ENCODE results near the gene PGBD1.

Gene PGBD1

GRCh38 chr6:28335040-28335563, 53.7 kb downstream of the PGBD1 start:
- no peak for DNase-seq (ENCODE audit: low read depth)

GRCh38 chr6:28335564-28336283, 54.4 kb downstream of the PGBD1 start, which contains the start of gene ZSCAN31:
Gene ZSCAN31 (minus strand): TSS chr6:28336148. CDS start chr6:28329683, 6,465 bp downstream.
- DNase-seq (ENCODE audit: low read depth): peak; percentile 74

- DNase-seq (ENCODE audit: low read depth): no peak
Measured at GRCh38 chr6:28336284-28337120, 55.1 kb downstream of the PGBD1 start.

- DNase-seq (ENCODE audit: low read depth): no peak
Measured at GRCh38 chr6:28337121-28337520, 55.7 kb downstream of the PGBD1 start.

GRCh38 chr6:28340310-28341095, 59.1 kb downstream of the PGBD1 start:
- no peak for DNase-seq (ENCODE audit: low read depth)

GRCh38 chr6:28343898-28344677, 62.7 kb downstream of the PGBD1 start:
- DNase-seq (ENCODE audit: low read depth): no peak

GRCh38 chr6:28345201-28345600, 63.8 kb downstream of the PGBD1 start:
- no peak for DNase-seq (ENCODE audit: low read depth)

DNA sequence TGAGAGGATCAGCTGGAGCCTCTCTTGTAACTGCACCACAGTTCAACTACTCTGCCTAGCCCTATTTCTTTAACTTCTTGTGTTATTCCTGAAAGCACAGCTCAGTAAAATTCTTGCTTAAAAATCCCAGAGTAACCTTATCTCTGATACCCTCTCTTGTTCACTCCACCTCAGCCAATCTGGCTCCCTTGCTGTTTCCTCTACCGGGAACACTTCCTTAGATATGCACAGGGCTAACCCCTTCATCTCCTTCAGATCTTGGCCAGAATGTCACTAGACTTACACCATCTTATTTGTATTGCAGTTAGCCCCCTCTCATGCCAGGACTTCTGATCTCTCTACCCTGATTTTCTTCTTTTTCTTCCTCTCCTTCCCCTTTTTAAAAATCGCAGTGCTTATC, 65.7 kb downstream of the PGBD1 start:
- no peak for DNase-seq (ENCODE audit: low read depth)

- no peak for DNase-seq (ENCODE audit: low read depth)
Measured at GRCh38 chr6:28349344-28349891, 68.0 kb downstream of the PGBD1 start.

DNA sequence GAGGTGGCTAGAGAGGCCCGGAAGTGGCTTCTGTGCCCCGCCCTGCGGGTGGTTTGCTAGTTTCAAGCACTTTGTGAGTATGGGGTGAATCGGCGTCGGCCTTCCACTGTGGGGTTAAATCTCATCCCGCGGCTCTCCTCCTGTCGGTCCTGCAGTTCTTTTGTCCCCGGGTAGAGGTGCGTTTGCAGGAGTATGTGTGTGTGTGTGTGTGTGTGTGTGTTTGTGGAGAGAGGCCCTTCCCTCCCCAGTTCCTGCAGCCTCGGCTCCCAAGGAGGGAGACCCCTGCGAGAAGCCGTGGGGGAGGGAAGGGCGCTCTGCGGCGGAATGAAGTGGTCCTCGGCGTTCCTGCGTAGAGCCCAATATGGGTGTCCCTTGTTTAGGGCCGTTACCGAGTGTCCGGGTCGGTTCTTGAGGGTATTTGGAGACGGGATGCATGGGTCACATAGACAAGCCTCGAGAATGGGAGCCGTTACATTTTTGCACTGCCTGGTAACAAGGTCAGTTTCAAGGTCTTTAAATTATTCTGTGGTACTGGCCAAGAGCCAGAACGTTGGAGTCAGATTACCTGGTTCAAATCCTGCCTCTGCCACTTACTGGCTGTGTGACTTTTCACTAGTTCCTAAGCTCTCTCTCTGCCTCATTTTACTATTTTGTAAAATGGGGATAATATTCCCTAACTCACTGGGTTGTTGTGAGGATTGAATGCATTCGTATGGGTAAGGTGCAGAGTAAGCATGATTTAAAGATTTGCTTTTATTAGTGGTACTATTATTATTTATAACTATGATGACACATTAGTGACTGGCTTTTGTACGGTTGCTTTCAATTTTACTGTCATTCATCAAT, 68.7 kb downstream of the PGBD1 start, which contains the start of gene ZKSCAN3:
Gene ZKSCAN3, plus strand, starts transcription at position 56 of the 846 bp plus-strand sequence. CDS start 9,640 bp downstream, outside the sequence.
- peak; percentile 76 for DNase-seq (ENCODE audit: low read depth)

DNA sequence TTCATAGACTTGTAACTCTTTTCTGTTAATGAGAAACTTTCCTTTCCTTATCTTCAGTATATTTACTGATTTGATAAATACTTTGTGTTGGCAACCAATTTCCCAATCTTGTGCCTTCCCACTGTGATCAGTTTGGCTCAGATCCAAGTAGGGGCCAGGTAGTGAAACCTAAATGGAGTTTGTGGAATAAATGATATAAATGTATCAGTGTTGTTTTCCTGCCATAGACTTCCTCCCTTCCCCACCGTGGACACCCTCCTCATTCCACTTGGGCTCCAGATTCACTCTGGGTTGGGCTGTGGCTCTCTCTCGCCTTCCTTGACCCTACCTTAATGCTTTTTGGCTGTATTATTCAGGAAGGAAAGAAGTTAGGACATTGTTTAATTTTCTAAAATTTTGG, 69.7 kb downstream of the PGBD1 start:
- no peak for DNase-seq (ENCODE audit: low read depth)

DNA sequence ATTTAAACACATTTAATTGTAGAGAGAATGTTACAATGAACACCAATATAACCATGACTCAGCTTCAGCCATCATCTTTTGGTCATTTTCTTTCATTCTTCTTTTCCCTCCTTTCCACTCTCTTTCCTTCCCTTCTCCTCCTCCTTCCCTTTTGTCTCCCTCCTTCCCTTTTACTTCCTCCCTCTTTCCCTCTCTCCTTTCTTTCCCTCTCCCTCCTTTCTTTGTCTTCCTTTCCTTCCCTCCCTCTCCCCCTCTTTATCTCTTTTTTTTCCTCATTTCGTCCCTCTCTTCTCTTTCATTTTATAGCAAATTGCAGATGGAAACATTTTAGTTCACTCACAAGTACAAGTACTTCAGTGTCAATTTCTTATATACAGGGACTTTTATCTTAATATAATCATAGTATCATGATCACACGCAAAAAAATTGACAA, 70.1 kb downstream of the PGBD1 start:
- DNase-seq (ENCODE audit: low read depth): no peak
